Pulmonary artery endothelial cell (primary cell): ENCODE results near the gene MARCHF3. TPM values are rescaled to one million over a fixed set of nuclear protein-coding genes. Genes with fewer than 3 reads are reported as not detected.
"Not testable (repeated sequence)": the region's sequence is repeated elsewhere in the genome, so short reads cannot be mapped to it uniquely, and the experiment has no call there.

Experiments used
- DNase-seq: peaks from one replicate; pipeline ENCODE4 v3.0.0-alpha.2; 2011; ENCODE audit warnings: low read depth, low spot score
- total RNA-seq: library from RNA; depleted of rRNA; stranded (reverse); fragments of >200 nt; gene quantifications from 2 replicates; pipeline ENCODE4 v1.2.3, GENCODE V29; 2014

Gene MARCHF3
- 57.9 and 101 TPM in 2 replicates for total RNA-seq

GRCh38 chr5:127030259-127031146 lies at the start of gene MARCHF3:
MARCHF3 (minus strand) TSS chr5:127030558; CDS start chr5:126918171, 112,387 bp downstream.
- peak; percentile 91 for DNase-seq

DNA sequence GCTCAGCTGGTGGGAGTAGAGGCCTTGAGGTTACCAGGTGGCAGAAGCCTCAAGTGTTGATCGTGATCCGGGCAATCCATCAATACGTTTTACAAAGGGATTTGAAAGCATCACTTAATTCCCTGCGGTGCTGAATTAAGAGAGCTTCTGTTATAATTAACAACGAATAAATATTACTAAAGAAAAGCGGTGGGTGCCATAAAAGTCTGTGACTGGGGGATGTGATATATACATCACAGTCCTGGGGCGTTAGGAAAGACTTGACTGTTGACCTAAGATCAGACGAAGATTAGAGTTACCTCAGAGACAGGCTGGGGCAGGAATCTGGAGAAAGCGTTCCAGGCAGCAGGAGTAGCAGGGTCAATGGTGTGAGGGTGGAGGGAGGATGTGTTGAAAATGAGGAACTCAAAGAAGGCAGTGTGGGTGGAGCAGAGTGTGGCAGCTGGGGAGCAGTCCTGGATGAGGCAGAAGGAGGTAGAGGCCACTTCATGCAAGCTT lies 49.7 kb upstream of the MARCHF3 start:
- no peak for DNase-seq

DNA sequence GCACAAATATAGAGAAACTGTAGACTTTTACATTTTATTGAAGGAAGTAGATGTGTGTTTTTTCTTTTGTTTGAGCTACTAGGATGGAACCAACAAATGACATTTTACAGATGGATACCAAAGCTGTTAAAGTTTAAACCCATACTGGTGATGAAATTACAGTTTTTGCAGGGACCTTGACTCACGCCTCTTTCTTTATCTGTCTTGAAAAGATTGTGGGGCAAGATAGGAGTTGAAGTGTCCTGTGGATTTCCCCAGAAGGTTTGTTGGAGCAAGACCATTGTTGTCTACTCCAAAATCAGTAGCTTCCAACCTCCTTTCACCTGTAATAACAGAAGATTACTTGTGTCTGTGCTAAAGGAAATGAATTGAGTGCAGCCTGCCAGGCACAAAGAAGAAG lies 47.0 kb upstream of the MARCHF3 start:
- no peak for DNase-seq

GRCh38 chr5:127076315-127077129 lies 46.2 kb upstream of the MARCHF3 start:
- peak; percentile 75 for DNase-seq

GRCh38 chr5:127074466-127074865 lies 44.1 kb upstream of the MARCHF3 start:
- no peak for DNase-seq

GRCh38 chr5:127072861-127073846 lies 42.8 kb upstream of the MARCHF3 start, which contains the start of gene C5orf63:
C5orf63 (minus strand) TSS chr5:127073502; CDS start chr5:127058995, 14,507 bp downstream.
- no peak for DNase-seq

- DNase-seq, result peak; percentile 80
These were observed 39.9 kb upstream of the MARCHF3 start for GRCh38 chr5:127070243-127070642.

- peak; percentile 52 for DNase-seq
These were observed 38.3 kb upstream of the MARCHF3 start for GRCh38 chr5:127068493-127069214.

DNA sequence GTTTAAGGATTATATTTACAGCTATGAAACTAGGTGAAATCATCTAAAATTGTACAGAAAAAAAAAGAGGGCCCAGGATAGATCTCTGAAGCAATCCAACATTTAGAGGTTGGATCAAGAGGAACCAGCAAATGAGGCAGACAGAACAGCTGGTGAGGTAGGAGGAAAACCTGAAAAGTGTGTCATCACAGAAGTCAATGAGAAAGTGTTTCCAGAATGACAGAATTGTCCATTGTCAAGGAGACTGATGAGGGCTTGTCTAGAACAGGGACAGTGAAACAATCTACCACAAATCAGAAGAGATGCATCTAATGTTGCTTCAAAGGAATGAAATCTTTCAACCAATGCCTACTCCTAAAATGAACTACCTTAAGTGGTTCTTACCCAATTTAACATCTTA lies 36.4 kb upstream of the MARCHF3 start:
- DNase-seq, result no peak

- DNase-seq, result no peak
These were observed 34.0 kb upstream of the MARCHF3 start for GRCh38 chr5:127064253-127064840.

DNA sequence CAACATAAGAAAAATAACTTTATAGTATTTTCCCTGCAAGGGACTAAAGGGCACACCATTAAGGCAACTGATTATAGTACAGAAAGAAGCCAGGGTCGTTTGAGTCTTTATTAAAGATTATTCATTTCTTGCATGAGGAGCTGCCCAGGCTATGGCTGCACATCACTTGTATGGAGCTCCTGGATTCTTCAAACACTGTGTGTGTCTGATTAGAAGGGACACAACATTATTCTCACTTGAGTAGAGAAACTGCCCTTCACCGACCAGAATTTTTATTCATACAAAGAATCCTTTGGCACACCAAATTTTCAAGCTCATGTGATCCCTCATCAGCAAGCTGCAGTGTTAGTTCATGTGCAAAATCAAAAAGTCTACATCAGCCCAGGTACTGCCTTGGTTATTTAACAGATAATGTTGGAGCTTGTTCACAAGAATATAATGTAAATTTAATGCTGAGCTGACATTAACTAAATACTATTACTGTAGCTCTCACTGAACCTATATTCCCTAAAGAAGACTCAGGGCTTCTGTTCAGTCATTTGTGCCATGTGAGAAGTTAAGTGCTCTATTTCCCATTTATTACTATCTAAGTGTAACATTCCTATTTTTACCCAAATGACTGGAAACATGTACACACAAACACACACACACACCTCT lies 33.0 kb upstream of the MARCHF3 start:
- DNase-seq, result no peak

GRCh38 chr5:127061956-127062355 lies 31.6 kb upstream of the MARCHF3 start:
- no peak for DNase-seq

GRCh38 chr5:127061537-127061936 lies 31.2 kb upstream of the MARCHF3 start:
- no peak for DNase-seq

DNA sequence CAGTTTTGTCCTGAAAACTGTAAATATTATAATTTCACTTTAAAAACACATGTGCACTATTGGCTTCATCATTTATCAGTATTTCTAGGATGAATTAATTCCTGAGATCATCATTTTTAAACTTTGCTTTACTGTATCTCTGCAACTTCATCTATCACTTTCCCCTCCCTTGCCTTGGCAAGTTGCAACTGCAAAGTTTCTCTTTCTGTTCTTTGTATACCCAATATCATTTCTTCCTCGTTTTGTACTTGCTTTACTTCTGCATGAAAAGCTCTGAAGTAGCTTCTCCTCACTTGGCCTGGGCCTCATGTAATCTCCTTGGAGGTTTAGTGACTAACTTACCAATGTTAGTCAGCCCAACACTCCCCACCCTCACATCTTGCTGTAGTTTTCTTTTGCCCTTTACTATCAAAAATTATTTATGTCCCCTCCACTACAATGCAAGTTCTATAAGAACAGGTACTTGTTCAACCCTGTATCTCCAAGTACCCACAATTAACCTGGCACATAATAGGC lies 30.2 kb upstream of the MARCHF3 start:
- no peak for DNase-seq

DNA sequence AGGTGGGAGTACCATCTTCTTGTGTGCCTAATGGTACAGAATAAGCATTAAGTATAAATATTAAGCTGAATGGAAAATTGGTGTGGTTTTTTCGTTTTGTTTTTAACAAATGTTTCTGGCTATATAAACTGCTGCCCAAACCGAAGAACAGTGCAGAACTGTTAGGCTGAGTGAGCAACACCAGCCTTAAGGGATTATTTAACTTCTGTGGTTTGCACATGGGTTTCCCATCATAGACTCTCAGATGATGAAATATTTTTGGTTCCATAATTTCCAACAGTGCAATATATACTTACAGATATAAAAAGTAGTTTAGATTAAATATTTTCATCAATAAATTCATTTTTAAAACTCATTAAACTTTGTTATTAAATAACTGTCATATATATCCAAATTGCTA lies 26.5 kb upstream of the MARCHF3 start:
- DNase-seq, result no peak

- no peak for DNase-seq
These were observed 25.7 kb upstream of the MARCHF3 start for GRCh38 chr5:127055880-127056653.

DNA sequence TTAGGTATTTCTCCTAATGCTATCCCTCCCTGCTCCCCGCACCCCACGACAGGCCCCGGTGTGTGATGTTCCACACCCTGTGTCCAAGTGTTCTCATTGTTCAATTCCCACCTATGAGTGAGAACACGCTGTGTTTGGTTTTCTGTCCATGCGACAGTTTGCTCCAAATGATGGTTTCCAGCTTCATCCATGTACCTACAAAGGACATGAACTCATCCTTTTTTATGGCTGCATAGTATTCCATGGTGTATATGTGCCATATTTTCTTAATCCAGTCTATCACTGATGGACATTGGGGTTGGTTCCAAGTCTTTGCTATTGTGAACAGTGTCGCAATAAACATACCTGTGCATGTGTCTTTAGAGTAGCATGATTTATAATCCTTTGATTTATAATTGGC lies 23.2 kb upstream of the MARCHF3 start:
- not testable (repeated sequence) for DNase-seq

DNA sequence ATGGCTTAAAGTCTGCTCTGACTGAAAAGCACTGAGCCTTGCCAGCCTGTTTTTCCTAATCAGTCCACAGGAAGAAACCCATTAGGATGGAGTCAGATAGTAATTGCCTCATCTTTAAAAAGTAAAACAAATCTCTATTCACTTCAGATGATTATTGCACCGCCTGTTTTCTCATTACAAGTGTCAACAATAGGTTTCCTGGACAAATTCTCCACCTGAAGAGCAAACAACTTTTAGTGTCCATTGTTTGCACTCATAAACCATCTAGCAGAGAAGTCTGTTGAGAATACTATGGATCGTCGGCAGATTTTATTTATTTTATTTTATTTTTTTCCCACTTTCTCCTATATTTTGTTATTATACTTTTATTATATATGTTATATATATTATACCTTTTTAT lies 22.7 kb upstream of the MARCHF3 start:
- no peak for DNase-seq
